Smooth muscle cell (in vitro differentiated cells): ENCODE measurements around the gene SNX13. TPM values are rescaled to one million over a fixed set of nuclear protein-coding genes. Genes with fewer than 3 reads are reported as not detected.

ENCODE experiments used
- DNase-seq: peaks from one replicate; lab custom pipeline; 2025; ENCODE audit not compliant: unreplicated experiment; lab: John Stamatoyannopoulos, UW
- H2AFZ ChIP-seq: fragments of 200-600 bp; sonication (generic); 2 replicates; pipeline ENCODE4 v1.6.0; 2016; ENCODE audit warnings: antibody characterized with exemption, low read depth, mild to moderate bottlenecking
- H3F3A ChIP-seq: fragments of 200-600 bp; sonication (generic); 2 replicates; pipeline ENCODE4 v1.6.0; 2017; ENCODE audit warnings: antibody characterized with exemption, low read depth
- H3K27ac ChIP-seq: fragments of 200-600 bp; sonication (generic); 2 replicates; pipeline ENCODE4 v1.5.1; 2016; ENCODE audit warnings: low read depth, mild to moderate bottlenecking
- H3K27me3 ChIP-seq: fragments of 200-600 bp; sonication (generic); 2 replicates; pipeline ENCODE4 v1.6.1; 2016; ENCODE audit warnings: low read depth, mild to moderate bottlenecking
- H3K36me3 ChIP-seq: fragments of 200-600 bp; sonication (generic); 2 replicates; pipeline ENCODE4 v1.5.1; 2016; ENCODE audit warnings: low read depth
- H3K4me1 ChIP-seq: fragments of 200-600 bp; sonication (generic); 2 replicates; pipeline ENCODE4 v1.5.1; 2016; ENCODE audit warnings: low read depth
- H3K4me2 ChIP-seq: fragments of 200-600 bp; sonication (generic); 2 replicates; pipeline ENCODE4 v1.6.0; 2016; ENCODE audit warnings: mild to moderate bottlenecking
- H3K4me3 ChIP-seq: fragments of 200-600 bp; sonication (generic); 2 replicates; pipeline ENCODE4 v1.5.1; 2016; ENCODE audit warnings: mild to moderate bottlenecking
- H3K79me2 ChIP-seq: fragments of 200-600 bp; sonication (generic); 2 replicates; pipeline ENCODE4 v1.6.0; 2016; ENCODE audit warnings: low read depth, mild to moderate bottlenecking
- H3K9ac ChIP-seq: fragments of 200-600 bp; sonication (generic); 2 replicates; pipeline ENCODE4 v1.6.0; 2016; ENCODE audit warnings: low read depth
- H3K9me3 ChIP-seq: fragments of 200-600 bp; sonication (generic); replicated peaks from 2 replicates; pipeline ENCODE4 v1.5.1; 2016; ENCODE audit warnings: low read depth
- H4K20me1 ChIP-seq: fragments of 200-600 bp; sonication (generic); 2 replicates; pipeline ENCODE4 v1.6.0; 2016; ENCODE audit warnings: low read depth
- CTCF ChIP-seq: fragments of 200-600 bp; sonication (generic); IDR thresholded peaks from 2 replicates; pipeline ENCODE4 v1.5.1; 2017; ENCODE audit warnings: borderline replicate concordance, mild to moderate bottlenecking, antibody characterized with exemption; ENCODE audit not compliant: insufficient read depth, poor library complexity, severe bottlenecking
- WGBS: methylation state at CpG from one replicate; pipeline ENCODE4 v1.1.7; 2016; ENCODE audit warnings: low lambda C conversion rate; 5-methylcytosine and 5-hydroxymethylcytosine counted together
- polyA plus RNA-seq: library from polyadenylated mRNA; unstranded; fragments of >200 nt; fragmentation: Nextera tagmentation; extraction: Ambion mirVana; gene quantifications from 2 replicates; pipeline ENCODE4 v1.2.1, GENCODE V29; 2016
- total RNA-seq: library from RNA; depleted of rRNA; stranded (reverse); fragments of >200 nt; gene quantifications from 2 replicates; pipeline ENCODE4 v1.2.3, GENCODE V29; 2014

Gene SNX13
- total and polyA plus RNA-seq, 2 experiments from 2014 or later, result 17.0 to 59.6 TPM

GRCh38 chr7:17786314-17786852, 153.9 kb downstream of the SNX13 start:
- Histone ChIP-seq H3K9ac (no peak overlapping the region), H3K79me2 (no peaks in the 10 kb centered on the region), H3K4me1 (no peaks in the 10 kb centered on the region), H3K27ac (no peak overlapping the region), H2AFZ (no peak overlapping the region), H3K27me3 (no peaks in the 10 kb centered on the region), H3K4me3 (no peak overlapping the region), H4K20me1 (no peaks in the 10 kb centered on the region), H3K4me2 (no peak overlapping the region), H3K9me3 (no peaks in the 10 kb centered on the region), H3F3A (no peaks in the 10 kb centered on the region), H3K36me3 (no peaks in the 10 kb centered on the region)
- 70% methylated on average over 6 of the region's 6 CpGs for WGBS
- DNase-seq, result no peak
- no peak for TF ChIP-seq CTCF

GRCh38 chr7:17782216-17782549, 158.1 kb downstream of the SNX13 start:
- no peaks in the 10 kb centered on the region for H4K20me1 ChIP-seq
- H3K9me3 ChIP-seq, result no peaks in the 10 kb centered on the region
- H3K4me2 ChIP-seq, result no peak overlapping the region
- no peak overlapping the region for H3K4me3 ChIP-seq
- no peaks in the 10 kb centered on the region for H3K79me2 ChIP-seq
- TF ChIP-seq CTCF, result no peak
- H3F3A ChIP-seq, result no peaks in the 10 kb centered on the region
- no peaks in the 10 kb centered on the region for H3K27me3 ChIP-seq
- no peaks in the 10 kb centered on the region for H3K36me3 ChIP-seq
- no peak overlapping the region for H3K27ac ChIP-seq
- H2AFZ ChIP-seq, result no peak overlapping the region
- no peak for DNase-seq
- H3K9ac ChIP-seq, result no peak overlapping the region
- no peaks in the 10 kb centered on the region for H3K4me1 ChIP-seq

- Histone ChIP-seq H2AFZ (no peak overlapping the region), H3K27ac (no peak overlapping the region), H4K20me1 (no peaks in the 10 kb centered on the region), H3K27me3 (no peaks in the 10 kb centered on the region), H3K4me1 (no peaks in the 10 kb centered on the region), H3K9ac (no peak overlapping the region), H3K4me3 (no peak overlapping the region), H3K9me3 (no peaks in the 10 kb centered on the region), H3K79me2 (no peaks in the 10 kb centered on the region), H3K4me2 (no peak overlapping the region), H3K36me3 (no peaks in the 10 kb centered on the region), H3F3A (no peaks in the 10 kb centered on the region)
- DNase-seq, result no peak
- TF ChIP-seq CTCF, result no peak
- 79% methylated on average over 7 of the region's 7 CpGs for WGBS
These were observed 158.6 kb downstream of the SNX13 start for GRCh38 chr7:17781491-17782215.

- H3K9ac ChIP-seq, result no peak overlapping the region
- H3K4me1 ChIP-seq, result no peaks in the 10 kb centered on the region
- H3K9me3 ChIP-seq, result no peaks in the 10 kb centered on the region
- H3K36me3 ChIP-seq, result no peaks in the 10 kb centered on the region
- H2AFZ ChIP-seq, result no peak overlapping the region
- H3K4me3 ChIP-seq, result no peak overlapping the region
- TF ChIP-seq CTCF, result no peak
- no peak overlapping the region for H3K4me2 ChIP-seq
- H3K79me2 ChIP-seq, result no peaks in the 10 kb centered on the region
- no peak overlapping the region for H3K27ac ChIP-seq
- H4K20me1 ChIP-seq, result no peaks in the 10 kb centered on the region
- WGBS, result 93% methylated on average over 1 of the region's 1 CpG
- no peak for DNase-seq
- peaks cover 8% of the 10 kb centered on the region for H3F3A ChIP-seq
- no peaks in the 10 kb centered on the region for H3K27me3 ChIP-seq
These were observed 160.9 kb downstream of the SNX13 start for GRCh38 chr7:17779381-17779780.
